ENCODE data around the gene DLK2. TPM values are rescaled to one million over a fixed set of nuclear protein-coding genes. Genes with fewer than 3 reads are reported as not detected.

DLK2 gene
- total and polyA plus RNA-seq, 2 of the 13 experiments (the other 11 are each of a cell fraction or from before 2014, with no cell fraction given), result 1.2 to 3.8 TPM

DNA sequence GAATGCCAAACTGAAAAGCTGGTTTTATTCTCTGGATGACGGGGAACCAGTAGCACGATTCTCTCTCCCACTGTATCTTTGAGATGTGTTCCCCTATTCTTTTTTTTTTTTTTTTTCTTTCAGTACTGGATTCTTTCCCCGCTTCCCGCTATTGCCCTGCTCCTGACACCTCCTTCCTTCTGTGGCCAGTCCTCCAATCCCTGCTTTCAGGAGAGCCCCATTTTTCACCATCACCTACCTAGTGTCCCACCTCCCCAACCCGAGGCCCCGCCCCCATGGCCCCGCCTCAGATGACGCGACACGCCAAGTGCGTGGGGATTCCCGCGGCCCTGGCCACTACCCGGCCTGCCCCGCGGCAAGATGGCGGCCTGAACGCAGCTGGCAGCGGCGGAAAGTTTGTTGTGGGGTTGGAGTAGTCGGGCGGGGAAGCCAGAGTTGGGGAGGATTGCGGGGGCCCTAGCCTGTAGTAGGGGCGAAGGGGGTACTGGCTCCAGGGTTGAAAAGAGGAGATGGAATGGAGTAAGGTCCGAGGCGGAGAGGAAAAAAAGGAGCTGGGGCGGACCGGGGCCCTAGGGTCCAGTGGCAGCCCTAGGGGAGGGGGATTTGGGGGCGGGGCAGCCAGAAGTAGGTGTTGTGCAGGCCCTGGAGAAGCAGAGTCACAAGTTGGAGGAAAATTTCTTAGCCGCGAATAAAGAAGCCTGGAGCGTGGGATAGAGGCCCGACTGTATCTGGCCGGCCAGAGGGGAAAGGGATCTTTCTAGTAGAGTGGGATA lies 22.1 kb upstream of the DLK2 start, which contains the start of gene TJAP1 (continued):
- TF ChIP-seq MAFK (conservative IDR thresholded peaks at IDR 0.05 in 1 of 2, IDR thresholded peaks at IDR 0.05 in 1 of 2; ENCODE audit: low read length in 2 of 2), result no peak
- TF ChIP-seq PTBP1 (IDR thresholded peaks at IDR 0.05; ENCODE audit: low read depth, low read length, poor library complexity, severe bottlenecking), result no peak
- no peak for TF ChIP-seq ZNF3 (CRISPR knock-in tag; IDR thresholded peaks at IDR 0.05)
- TF ChIP-seq, protein P1, sequence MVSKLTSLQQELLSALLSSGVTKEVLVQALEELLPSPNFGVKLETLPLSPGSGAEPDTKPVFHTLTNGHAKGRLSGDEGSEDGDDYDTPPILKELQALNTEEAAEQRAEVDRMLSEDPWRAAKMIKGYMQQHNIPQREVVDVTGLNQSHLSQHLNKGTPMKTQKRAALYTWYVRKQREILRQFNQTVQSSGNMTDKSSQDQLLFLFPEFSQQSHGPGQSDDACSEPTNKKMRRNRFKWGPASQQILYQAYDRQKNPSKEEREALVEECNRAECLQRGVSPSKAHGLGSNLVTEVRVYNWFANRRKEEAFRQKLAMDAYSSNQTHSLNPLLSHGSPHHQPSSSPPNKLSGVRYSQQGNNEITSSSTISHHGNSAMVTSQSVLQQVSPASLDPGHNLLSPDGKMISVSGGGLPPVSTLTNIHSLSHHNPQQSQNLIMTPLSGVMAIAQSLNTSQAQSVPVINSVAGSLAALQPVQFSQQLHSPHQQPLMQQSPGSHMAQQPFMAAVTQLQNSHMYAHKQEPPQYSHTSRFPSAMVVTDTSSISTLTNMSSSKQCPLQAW (CRISPR knock-in tag; IDR thresholded peaks at IDR 0.05), result peak; percentile 79
- TF ChIP-seq, protein P2, sequence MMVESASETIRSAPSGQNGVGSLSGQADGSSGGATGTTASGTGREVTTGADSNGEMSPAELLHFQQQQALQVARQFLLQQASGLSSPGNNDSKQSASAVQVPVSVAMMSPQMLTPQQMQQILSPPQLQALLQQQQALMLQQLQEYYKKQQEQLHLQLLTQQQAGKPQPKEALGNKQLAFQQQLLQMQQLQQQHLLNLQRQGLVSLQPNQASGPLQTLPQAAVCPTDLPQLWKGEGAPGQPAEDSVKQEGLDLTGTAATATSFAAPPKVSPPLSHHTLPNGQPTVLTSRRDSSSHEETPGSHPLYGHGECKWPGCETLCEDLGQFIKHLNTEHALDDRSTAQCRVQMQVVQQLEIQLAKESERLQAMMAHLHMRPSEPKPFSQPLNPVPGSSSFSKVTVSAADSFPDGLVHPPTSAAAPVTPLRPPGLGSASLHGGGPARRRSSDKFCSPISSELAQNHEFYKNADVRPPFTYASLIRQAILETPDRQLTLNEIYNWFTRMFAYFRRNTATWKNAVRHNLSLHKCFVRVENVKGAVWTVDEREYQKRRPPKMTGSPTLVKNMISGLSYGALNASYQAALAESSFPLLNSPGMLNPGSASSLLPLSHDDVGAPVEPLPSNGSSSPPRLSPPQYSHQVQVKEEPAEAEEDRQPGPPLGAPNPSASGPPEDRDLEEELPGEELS (CRISPR knock-in tag; IDR thresholded peaks at IDR 0.05), result 0 out of 2 replicates have a peak, but pooled peaks have one; percentile 20
- TF ChIP-seq, protein P3, sequence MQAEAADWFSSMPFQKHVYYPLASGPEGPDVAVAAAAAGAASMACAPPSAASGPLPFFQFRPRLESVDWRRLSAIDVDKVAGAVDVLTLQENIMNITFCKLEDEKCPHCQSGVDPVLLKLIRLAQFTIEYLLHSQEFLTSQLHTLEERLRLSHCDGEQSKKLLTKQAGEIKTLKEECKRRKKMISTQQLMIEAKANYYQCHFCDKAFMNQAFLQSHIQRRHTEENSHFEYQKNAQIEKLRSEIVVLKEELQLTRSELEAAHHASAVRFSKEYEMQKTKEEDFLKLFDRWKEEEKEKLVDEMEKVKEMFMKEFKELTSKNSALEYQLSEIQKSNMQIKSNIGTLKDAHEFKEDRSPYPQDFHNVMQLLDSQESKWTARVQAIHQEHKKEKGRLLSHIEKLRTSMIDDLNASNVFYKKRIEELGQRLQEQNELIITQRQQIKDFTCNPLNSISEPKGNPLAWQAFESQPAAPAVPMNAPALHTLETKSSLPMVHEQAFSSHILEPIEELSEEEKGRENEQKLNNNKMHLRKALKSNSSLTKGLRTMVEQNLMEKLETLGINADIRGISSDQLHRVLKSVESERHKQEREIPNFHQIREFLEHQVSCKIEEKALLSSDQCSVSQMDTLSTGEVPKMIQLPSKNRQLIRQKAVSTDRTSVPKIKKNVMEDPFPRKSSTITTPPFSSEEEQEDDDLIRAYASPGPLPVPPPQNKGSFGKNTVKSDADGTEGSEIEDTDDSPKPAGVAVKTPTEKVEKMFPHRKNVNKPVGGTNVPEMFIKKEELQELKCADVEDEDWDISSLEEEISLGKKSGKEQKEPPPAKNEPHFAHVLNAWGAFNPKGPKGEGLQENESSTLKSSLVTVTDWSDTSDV (CRISPR knock-in tag; IDR thresholded peaks at IDR 0.05), result no peak
- TF ChIP-seq ZBTB7A (CRISPR knock-in tag; IDR thresholded peaks at IDR 0.05), result peak; percentile 55; the same call in 1 of the 2 replicates
- no peak for TF ChIP-seq ZNF263 (CRISPR knock-in tag; IDR thresholded peaks at IDR 0.05)
- TF ChIP-seq NCOA2 (CRISPR knock-in tag; IDR thresholded peaks at IDR 0.05), result 0 out of 2 replicates have a peak, but pooled peaks have one; percentile 13
- no peak for TF ChIP-seq DNMT1 (CRISPR knock-in tag; IDR thresholded peaks at IDR 0.05)
- TF ChIP-seq CBX5 (CRISPR knock-in tag; IDR thresholded peaks at IDR 0.05; ENCODE audit: borderline replicate concordance), result no peak; the same call in 1 of the 2 replicates
- TF ChIP-seq, protein P4, sequence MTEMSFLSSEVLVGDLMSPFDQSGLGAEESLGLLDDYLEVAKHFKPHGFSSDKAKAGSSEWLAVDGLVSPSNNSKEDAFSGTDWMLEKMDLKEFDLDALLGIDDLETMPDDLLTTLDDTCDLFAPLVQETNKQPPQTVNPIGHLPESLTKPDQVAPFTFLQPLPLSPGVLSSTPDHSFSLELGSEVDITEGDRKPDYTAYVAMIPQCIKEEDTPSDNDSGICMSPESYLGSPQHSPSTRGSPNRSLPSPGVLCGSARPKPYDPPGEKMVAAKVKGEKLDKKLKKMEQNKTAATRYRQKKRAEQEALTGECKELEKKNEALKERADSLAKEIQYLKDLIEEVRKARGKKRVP (CRISPR knock-in tag; IDR thresholded peaks at IDR 0.05), result peak in 1 of 2 experiments; percentile 67; a peak in 2 of 4 replicates
- TF ChIP-seq, protein P5, sequence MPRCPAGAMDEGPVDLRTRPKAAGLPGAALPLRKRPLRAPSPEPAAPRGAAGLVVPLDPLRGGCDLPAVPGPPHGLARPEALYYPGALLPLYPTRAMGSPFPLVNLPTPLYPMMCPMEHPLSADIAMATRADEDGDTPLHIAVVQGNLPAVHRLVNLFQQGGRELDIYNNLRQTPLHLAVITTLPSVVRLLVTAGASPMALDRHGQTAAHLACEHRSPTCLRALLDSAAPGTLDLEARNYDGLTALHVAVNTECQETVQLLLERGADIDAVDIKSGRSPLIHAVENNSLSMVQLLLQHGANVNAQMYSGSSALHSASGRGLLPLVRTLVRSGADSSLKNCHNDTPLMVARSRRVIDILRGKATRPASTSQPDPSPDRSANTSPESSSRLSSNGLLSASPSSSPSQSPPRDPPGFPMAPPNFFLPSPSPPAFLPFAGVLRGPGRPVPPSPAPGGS (CRISPR knock-in tag; IDR thresholded peaks at IDR 0.05), result no peak; the same call in 1 of the 2 replicates
- TF ChIP-seq ZNF510 (CRISPR knock-in tag; IDR thresholded peaks at IDR 0.05; ENCODE audit: low read depth), result peak; percentile 93; the same call in 1 of the 2 replicates
- TF ChIP-seq PRPF4 (IDR thresholded peaks at IDR 0.05; ENCODE audit: low read depth, low read length, poor library complexity, severe bottlenecking), result no peak
- peak; percentile 53; the same call in 1 of the 2 replicates for TF ChIP-seq ZNF768 (CRISPR knock-in tag; IDR thresholded peaks at IDR 0.05)
- TF ChIP-seq ZNF747 (CRISPR knock-in tag; IDR thresholded peaks at IDR 0.05; ENCODE audit: borderline replicate concordance), result no peak; the same call in none of the 2 replicates
- TF ChIP-seq HES4 (CRISPR knock-in tag; IDR thresholded peaks at IDR 0.05; ENCODE audit: borderline replicate concordance), result peak; percentile 63; the same call in 1 of the 2 replicates
